Measurements from ENCODE around the gene CFAP20DC.

GRCh38 chr3:58704745-58705144 is 345.1 kb downstream of the CFAP20DC start:
- TF ChIP-seq SP1 (IDR thresholded peaks at IDR 0.05) (no peak), FOXA1 (IDR thresholded peaks at IDR 0.05) (no peak), SUZ12 (IDR thresholded peaks at IDR 0.05) (no peak), TARDBP (IDR thresholded peaks at IDR 0.05) (no peak), PKNOX1 (IDR thresholded peaks at IDR 0.05) (no peak), BHLHE40 (IDR thresholded peaks at IDR 0.05; ENCODE audit: borderline replicate concordance) (no peak), CTBP1 (IDR thresholded peaks at IDR 0.05; ENCODE audit: borderline replicate concordance) (no peak), FOXM1 (IDR thresholded peaks at IDR 0.05; ENCODE audit: borderline replicate concordance) (no peak), FOXK2 (IDR thresholded peaks at IDR 0.05) (no peak), ARNT (IDR thresholded peaks at IDR 0.05) (no peak), NFRKB (IDR thresholded peaks at IDR 0.05) (no peak), ZNF384 (IDR thresholded peaks at IDR 0.05) (no peak), ELF4 (IDR thresholded peaks at IDR 0.05) (no peak)
